Measurements from ENCODE around the gene TRAF6.

GRCh38 chr11:36532941-36533601, 23.0 kb upstream of the TRAF6 start:
- no peak for TF ChIP-seq CTCF (optimal IDR thresholded peaks at IDR 0.05 in 1 of 3, IDR thresholded peaks at IDR 0.05 in 1 of 3, conservative IDR thresholded peaks at IDR 0.05 in 1 of 3; ENCODE audit: extremely low read depth in 1 of 3, insufficient read depth in 2 of 3, low read length in 3 of 3)
- no peak for TF ChIP-seq EZH2 (IDR thresholded peaks at IDR 0.05; ENCODE audit: low read length)

All from keratinocyte (primary cell).